ENCODE results near the gene HOXA3.

- TF ChIP-seq CTCF (IDR thresholded peaks at IDR 0.05; ENCODE audit: insufficient read depth, low read length) = no peak
- no peak for TF ChIP-seq REST (IDR thresholded peaks at IDR 0.05; ENCODE audit: insufficient replicate concordance, low read depth)
These were observed 5.5 kb upstream of the HOXA3 start for GRCh38 chr7:27157702-27158431.

Data from HL-60 (cell line).